Forelimb muscle (tissue), 1 donor: Measurements from ENCODE around the gene ROS1. TPM values are rescaled to one million over a fixed set of nuclear protein-coding genes. Genes with fewer than 3 reads are reported as not detected.
"Not testable (repeated sequence)": the region's sequence is repeated elsewhere in the genome, so short reads cannot be mapped to it uniquely, and the experiment has no call there.

Source experiments
- DNase-seq: peaks from one replicate; pipeline ENCODE4 v3.0.0-alpha.2; 2013; ENCODE audit warnings: low read depth
- polyA plus RNA-seq: library from polyadenylated mRNA; unstranded; fragments of 120-200 nt; gene quantifications from one replicate; pipeline ENCODE4 v1.2.1, GENCODE V29; 2013; ENCODE audit not compliant: insufficient read length

ROS1 gene
- polyA plus RNA-seq, 1 donor: 0.19 TPM

GRCh38 chr6:117267766-117268534, 157.8 kb downstream of the ROS1 start:
- no peak for DNase-seq

- no peak for DNase-seq
Observed at GRCh38 chr6:117267054-117267347, 158.7 kb downstream of the ROS1 start.

DNA sequence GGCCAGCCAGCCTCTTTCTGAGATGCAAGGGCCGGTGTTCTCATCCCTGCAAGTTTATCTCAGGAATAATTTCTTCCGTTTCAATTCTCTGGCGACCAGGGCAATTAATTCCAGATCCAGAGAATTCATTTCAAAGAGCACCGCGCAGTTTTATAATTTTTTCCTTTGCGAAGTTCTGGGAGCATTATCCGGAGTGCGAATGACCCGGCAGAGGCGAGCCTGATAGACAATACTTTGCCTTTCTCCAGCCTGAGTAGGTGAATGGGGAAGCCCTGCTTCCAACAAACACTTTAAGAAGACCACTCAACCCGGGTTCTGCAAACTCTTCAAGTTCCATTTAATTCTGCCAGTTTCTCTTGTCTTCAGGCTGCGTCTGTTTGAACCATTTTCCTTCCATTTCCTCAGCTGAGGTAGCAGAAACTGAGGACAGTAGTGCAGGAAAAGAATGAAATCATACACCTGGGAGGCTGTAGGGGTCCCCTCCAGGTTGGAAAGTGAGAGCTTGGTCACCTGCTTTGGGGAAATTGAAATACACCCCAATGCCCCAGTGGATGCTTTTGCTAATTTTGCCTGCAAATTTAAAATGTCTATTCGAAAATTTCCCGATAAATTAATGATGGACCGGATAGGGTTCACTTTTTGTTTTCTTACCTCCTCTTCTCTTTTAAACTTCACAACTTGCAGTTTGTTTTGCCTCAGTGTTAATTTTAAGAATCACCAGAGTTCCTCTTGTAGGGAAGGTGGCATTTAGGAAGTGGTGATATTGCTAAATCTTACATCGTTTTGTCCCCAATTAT, 159.3 kb downstream of the ROS1 start:
- no peak for DNase-seq

GRCh38 chr6:117265410-117266256, 160.1 kb downstream of the ROS1 start, which contains the start of gene VGLL2:
Gene VGLL2 (plus strand): TSS chr6:117265558. CDS start chr6:117265764, 206 bp downstream.
- no peak for DNase-seq

DNA sequence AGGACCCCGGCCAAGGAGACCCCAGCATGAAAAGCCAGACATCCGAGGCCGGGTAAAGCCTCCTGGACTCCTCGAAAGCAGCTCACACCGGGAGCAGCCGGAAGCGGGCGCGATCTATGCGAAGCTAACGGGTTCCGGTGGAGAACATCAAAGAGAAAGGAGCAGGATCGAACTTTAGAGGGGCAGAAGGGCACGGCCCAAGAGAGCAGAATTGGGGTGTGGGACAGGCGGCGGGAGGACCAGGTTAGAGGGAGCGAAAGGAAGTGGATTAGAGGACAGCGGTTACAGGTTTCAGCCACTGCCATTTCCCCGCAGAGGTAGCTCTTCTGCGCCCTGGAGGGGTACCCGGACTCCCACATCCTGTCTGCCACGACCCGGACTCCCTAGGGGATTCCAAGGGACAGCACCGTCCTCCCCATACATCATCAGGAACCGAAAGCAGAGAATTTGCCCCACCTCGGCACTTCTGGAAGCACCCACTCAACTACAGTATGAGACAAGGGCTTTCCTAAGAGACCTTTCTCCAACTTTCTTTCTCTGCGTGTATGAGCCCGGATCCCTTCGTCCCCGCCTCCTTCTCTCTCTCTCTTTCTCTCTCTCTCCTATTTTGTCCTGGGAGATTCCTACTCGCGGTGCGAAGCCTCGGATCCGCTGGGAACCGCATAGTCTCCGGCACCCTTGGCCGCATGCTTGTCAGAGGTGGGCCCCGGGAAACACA, 160.9 kb downstream of the ROS1 start:
- DNase-seq: no peak

- no peak for DNase-seq
Observed at GRCh38 chr6:117264369-117264691, 161.4 kb downstream of the ROS1 start.

GRCh38 chr6:117263353-117263927, 162.3 kb downstream of the ROS1 start:
- DNase-seq: no peak

- no peak for DNase-seq
Observed at GRCh38 chr6:117262799-117263198, 162.9 kb downstream of the ROS1 start.

- no peak for DNase-seq
Observed at GRCh38 chr6:117253785-117254184, 172.0 kb downstream of the ROS1 start.

DNA sequence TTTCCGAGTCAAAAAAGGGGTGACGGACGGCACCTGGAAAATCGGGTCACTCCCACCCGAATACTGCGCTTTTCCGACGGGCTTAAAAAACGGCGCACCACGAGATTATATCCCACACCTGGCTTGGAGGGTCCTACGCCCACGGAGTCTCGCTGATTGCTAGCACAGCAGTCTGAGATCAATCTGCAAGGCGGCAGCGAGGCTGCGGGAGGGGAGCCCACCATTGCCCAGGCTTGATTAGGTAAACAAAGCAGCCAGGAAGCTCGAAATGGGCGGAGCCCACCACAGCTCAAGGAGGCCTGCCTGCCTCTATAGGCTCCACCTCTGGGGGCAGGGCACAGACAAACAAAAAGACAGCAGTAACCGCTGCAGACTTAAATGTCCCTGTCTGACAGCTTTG, 180.8 kb downstream of the ROS1 start:
- DNase-seq: not testable (repeated sequence)

DNA sequence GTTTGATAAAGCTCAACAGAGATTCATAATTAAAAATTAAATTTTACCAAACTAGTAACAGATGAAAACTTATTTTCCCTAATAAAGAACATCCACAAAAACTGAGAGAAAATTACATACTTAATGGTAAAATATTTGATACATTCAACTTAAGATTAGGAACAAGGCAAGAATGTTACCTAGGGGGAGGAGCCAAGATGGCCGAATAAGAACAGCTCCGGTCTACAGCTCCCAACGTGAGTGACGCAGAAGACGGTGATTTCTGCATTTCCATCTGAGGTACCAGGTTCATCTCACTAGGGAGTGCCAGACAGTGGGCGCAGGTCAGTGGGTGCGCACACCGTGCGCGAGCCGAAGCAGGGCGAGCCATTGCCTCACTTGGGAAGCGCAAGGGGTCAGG, 181.2 kb downstream of the ROS1 start:
- not testable (repeated sequence) for DNase-seq

Other genes with a start within 250 kb of the ROS1 start
- 93.8 TPM for gene VGLL2, start 160.4 kb downstream of the ROS1 start, polyA plus RNA-seq
- gene DCBLD1, start 56.7 kb upstream of the ROS1 start, polyA plus RNA-seq: 7.5 TPM
- gene GOPC, start 176.6 kb upstream of the ROS1 start, polyA plus RNA-seq: 44.4 TPM
- 15.3 TPM for gene NUS1, start 249.5 kb upstream of the ROS1 start, polyA plus RNA-seq